HFFc6 (cell line): Measurements from ENCODE around the gene GATAD2B. TPM values are rescaled to one million over a fixed set of nuclear protein-coding genes. Genes with fewer than 3 reads are reported as not detected.

Experiments used
- DNase-seq: peaks from one replicate; pipeline ENCODE4 v3.0.0-alpha.2; 2018
- H3K27ac Mint-ChIP-seq: 2 replicates; pipeline ENCODE4 v1.8.0; 2020; ENCODE audit warnings: mild to moderate bottlenecking, mixed read lengths
- H3K27me3 Mint-ChIP-seq: 2 replicates; pipeline ENCODE4 v1.8.0; 2021; ENCODE audit warnings: mild to moderate bottlenecking, moderate library complexity, mixed read lengths; ENCODE audit not compliant: insufficient read depth
- H3K36me3 Mint-ChIP-seq: 2 replicates; pipeline ENCODE4 v1.8.0; 2021; ENCODE audit warnings: low read depth, mixed read lengths
- H3K4me1 Mint-ChIP-seq: 2 replicates; pipeline ENCODE4 v1.8.0; 2020; ENCODE audit warnings: low read depth, mixed read lengths
- H3K4me3 Mint-ChIP-seq: 2 replicates; pipeline ENCODE4 v1.8.0; 2020; ENCODE audit warnings: mild to moderate bottlenecking, moderate library complexity, mixed read lengths
- H3K9me3 Mint-ChIP-seq: 2 replicates; pipeline ENCODE4 v1.8.0; 2020; ENCODE audit warnings: mild to moderate bottlenecking, mixed read lengths
- total RNA-seq, 6 experiments: library from RNA; stranded (reverse); fragmentation: NEBNext Ultra II Directional; extraction: Animal tissue kit (Norgen Biotek cat#: 25700); gene quantifications; 2 replicates in 1 of 6; 3 replicates in 5 of 6; pipeline ENCODE4 v1.2.3, GENCODE V29; 2021
- TF ChIP-seq, protein P1 (sequence below): fragments of 200-600 bp; sonication (generic); IDR thresholded peaks from 2 replicates; pipeline ENCODE4 v1.5.0; 2021; ENCODE audit warnings: antibody characterized with exemption, mild to moderate bottlenecking

Gene GATAD2B
- total RNA-seq, 6 experiments from 2014 or later = 29.3 to 40.9 (median 38.4) TPM

DNA sequence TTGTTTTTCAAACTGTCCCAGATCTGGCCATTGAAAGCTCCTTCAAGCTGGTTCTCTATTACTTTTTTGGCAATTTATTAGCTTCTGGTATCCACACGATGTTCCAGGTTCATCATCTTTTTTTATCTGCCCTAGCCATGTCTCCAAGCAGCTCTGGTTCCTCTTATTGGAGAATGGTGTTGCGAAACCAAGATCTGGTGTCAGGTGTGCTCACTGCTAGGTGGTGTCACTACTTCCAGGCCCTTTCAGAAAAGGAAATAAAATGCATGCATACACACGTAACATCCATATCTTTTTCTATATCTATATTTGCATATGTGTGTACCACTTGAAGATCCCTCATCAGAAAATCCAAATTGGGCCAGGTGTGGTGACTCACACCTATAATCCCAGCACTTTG lies 53.3 kb downstream of the GATAD2B start:
- TF ChIP-seq, protein P1, sequence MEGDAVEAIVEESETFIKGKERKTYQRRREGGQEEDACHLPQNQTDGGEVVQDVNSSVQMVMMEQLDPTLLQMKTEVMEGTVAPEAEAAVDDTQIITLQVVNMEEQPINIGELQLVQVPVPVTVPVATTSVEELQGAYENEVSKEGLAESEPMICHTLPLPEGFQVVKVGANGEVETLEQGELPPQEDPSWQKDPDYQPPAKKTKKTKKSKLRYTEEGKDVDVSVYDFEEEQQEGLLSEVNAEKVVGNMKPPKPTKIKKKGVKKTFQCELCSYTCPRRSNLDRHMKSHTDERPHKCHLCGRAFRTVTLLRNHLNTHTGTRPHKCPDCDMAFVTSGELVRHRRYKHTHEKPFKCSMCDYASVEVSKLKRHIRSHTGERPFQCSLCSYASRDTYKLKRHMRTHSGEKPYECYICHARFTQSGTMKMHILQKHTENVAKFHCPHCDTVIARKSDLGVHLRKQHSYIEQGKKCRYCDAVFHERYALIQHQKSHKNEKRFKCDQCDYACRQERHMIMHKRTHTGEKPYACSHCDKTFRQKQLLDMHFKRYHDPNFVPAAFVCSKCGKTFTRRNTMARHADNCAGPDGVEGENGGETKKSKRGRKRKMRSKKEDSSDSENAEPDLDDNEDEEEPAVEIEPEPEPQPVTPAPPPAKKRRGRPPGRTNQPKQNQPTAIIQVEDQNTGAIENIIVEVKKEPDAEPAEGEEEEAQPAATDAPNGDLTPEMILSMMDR = no peak
- H3K4me3 Mint-ChIP-seq = no peak overlapping the region
- H3K27me3 Mint-ChIP-seq = no peaks in the 10 kb centered on the region
- DNase-seq = no peak
- no peaks in the 10 kb centered on the region for H3K9me3 Mint-ChIP-seq
- no peak overlapping the region for H3K27ac Mint-ChIP-seq
- peaks cover 14% of the 10 kb centered on the region for H3K4me1 Mint-ChIP-seq
- H3K36me3 Mint-ChIP-seq = no peaks in the 10 kb centered on the region; the same call in 1 of the 2 replicates

DNA sequence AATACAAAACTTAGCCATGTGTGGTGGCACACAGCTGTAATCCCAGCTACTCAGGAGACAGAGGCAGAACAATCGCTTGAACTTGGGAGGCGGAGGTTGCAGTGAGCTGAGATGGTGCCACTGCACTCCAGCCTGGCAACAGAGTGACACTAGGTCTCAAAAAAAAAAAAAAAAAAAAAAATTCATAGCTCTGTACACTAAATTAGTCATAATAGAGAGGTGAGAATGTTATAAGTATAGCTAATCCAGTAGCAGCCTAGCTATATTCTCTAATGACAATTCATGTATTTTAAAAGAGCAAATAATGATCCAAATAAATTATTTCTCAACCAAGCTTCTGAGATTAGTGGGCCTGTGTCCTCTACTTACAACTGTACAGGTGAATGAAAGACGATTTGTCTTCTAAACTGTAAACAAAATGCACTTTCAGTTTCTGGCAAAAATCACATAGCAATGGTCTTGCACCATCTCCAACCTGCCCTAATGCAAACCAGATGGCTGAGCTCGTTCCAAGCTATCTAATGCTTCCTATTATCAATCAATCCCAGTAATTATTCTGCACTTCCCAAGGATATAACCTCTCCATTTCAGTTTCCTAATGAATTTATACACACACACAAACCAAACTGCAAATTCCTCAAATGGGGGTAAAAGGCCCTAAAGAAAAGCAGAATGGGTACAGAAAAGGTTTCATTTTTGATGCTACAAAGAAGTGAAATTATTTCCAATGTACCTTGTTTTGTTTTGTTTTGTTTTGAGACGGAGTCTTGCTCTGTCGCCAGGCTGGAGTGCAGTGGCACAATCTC lies 56.5 kb downstream of the GATAD2B start:
- TF ChIP-seq, protein P1 = no peak
- peaks cover 21% of the 10 kb centered on the region for H3K4me1 Mint-ChIP-seq
- peak overlapping the region; percentile 22; the same call in 1 of the 2 replicates for H3K27ac Mint-ChIP-seq
- H3K27me3 Mint-ChIP-seq = peaks cover 1% of the 10 kb centered on the region; the same call in 1 of the 2 replicates
- peak overlapping the region; percentile 46 for H3K4me3 Mint-ChIP-seq
- peak; percentile 25 for DNase-seq
- H3K36me3 Mint-ChIP-seq = no peaks in the 10 kb centered on the region; the same call in 1 of the 2 replicates
- no peaks in the 10 kb centered on the region for H3K9me3 Mint-ChIP-seq

DNA sequence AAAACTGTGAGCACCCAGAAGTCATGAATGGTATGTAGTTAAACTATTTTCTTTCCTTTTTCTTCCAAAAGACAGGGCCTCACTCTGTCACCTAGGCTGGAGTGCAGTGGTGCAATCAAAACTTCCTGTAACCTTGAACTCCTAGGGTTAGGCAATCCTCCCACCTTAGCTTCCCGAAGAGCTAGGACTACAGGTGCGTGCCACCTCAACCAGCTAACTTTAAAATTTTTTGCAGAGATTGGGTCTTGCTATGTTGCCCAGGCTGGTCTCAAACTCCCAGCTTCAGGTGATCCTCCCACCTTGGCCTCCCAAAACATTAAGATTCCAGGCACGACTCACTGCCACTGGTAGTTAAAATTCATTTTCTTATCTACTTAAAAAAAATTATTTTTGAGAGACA lies 62.5 kb downstream of the GATAD2B start:
- Mint-ChIP-seq H3K27ac (no peak overlapping the region), H3K36me3 (no peaks in the 10 kb centered on the region; the same call in 1 of the 2 replicates), H3K9me3 (no peaks in the 10 kb centered on the region), H3K27me3 (peaks cover 1% of the 10 kb centered on the region; the same call in 1 of the 2 replicates), H3K4me1 (peaks cover 14% of the 10 kb centered on the region), H3K4me3 (no peak overlapping the region)
- TF ChIP-seq, protein P1 = no peak
- DNase-seq = no peak

DNA sequence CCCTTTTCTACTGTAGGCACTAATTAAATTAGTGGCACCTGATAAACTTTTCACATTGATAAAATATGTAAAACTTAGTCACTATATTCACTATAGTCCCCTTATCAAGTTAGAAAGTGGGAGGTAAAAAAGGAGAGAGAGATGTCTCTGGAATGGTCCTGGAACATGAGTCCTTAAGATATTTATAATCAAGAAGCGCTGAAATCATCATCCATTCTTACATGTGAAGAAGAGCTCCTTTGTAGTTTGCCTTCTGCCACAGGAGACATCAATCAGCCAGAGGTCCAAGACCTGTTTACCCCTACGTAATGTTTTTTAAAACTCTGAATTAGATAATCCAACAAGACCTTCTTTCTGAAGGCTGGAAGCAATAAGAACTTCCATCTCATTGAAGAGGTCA lies 65.3 kb downstream of the GATAD2B start:
- H3K27me3 Mint-ChIP-seq = peaks cover 2% of the 10 kb centered on the region; the same call in 1 of the 2 replicates
- H3K36me3 Mint-ChIP-seq = peaks cover 11% of the 10 kb centered on the region
- no peak overlapping the region for H3K4me3 Mint-ChIP-seq
- H3K9me3 Mint-ChIP-seq = no peaks in the 10 kb centered on the region
- peaks cover 7% of the 10 kb centered on the region for H3K4me1 Mint-ChIP-seq
- no peak for DNase-seq
- TF ChIP-seq, protein P1 = no peak
- no peak overlapping the region for H3K27ac Mint-ChIP-seq

DNA sequence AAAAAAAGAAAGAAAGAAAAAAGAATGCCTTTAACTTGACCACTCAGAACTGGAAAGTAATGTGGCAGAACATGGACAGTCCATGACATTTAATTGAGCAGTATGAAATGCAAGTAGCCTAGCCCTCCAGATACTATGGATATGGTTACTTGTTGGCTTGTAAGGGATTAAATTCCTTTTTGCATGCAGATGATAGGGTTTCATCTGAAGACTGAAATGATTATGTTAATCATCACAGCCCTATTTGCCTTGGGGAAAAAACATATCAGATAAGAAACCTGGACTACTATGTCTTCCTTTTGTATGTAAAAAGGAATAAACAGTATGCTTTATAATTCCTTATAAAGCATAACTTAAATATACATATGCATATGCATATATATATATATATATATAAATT lies 66.0 kb downstream of the GATAD2B start:
- Mint-ChIP-seq H3K4me3 (no peak overlapping the region), H3K9me3 (no peaks in the 10 kb centered on the region), H3K4me1 (peaks cover 7% of the 10 kb centered on the region), H3K36me3 (peaks cover 18% of the 10 kb centered on the region), H3K27me3 (peaks cover 2% of the 10 kb centered on the region; the same call in 1 of the 2 replicates), H3K27ac (no peak overlapping the region)
- TF ChIP-seq, protein P1 = no peak
- DNase-seq = no peak
